Lung (tissue), 12 donors: ENCODE data around the gene GNG7. TPM values are rescaled to one million over a fixed set of nuclear protein-coding genes. Genes with fewer than 3 reads are reported as not detected.

Source experiments
- ATAC-seq: fragments of 200-7000 bp; cut with Tn5 transposase; one replicate; pipeline ENCODE4 v1.9.1; 2020; ENCODE audit warnings: moderate number of reproducible peaks; ENCODE audit not compliant: insufficient read depth, low FRiP score
- DNase-seq, 3 donors: peaks; one replicate each; pipeline ENCODE4 v3.0.0-alpha.2; 2013 to 2017
- H3K27ac ChIP-seq, 2 donors: one replicate each; pipeline ENCODE4 v1.5.1; 2013; ENCODE audit warnings: mild to moderate bottlenecking in 2 of 2, moderate library complexity in 2 of 2, control low read depth in 1 of 2, inconsistent platforms in 1 of 2, low read depth in 1 of 2, low read length in 1 of 2
- H3K27me3 ChIP-seq, 3 donors: one replicate each; pipeline ENCODE4 v1.5.1; 2013; ENCODE audit warnings: low read length in 2 of 3; ENCODE audit not compliant: control insufficient read depth in 3 of 3, insufficient read depth in 3 of 3
- H3K36me3 ChIP-seq, 4 donors: one replicate each; pipeline ENCODE4 v1.5.1; 2013; ENCODE audit warnings: low read length in 4 of 4, mild to moderate bottlenecking in 1 of 4, moderate library complexity in 1 of 4; ENCODE audit not compliant: control insufficient read depth in 4 of 4, insufficient read depth in 4 of 4
- H3K4me1 ChIP-seq, 5 donors: one replicate each; pipeline ENCODE4 v1.5.1; 2013; ENCODE audit warnings: low read length in 5 of 5, mild to moderate bottlenecking in 2 of 5, moderate library complexity in 1 of 5; ENCODE audit not compliant: control insufficient read depth in 5 of 5, insufficient read depth in 5 of 5
- H3K4me3 ChIP-seq: one replicate; pipeline ENCODE4 v1.5.1; 2013; ENCODE audit warnings: mild to moderate bottlenecking, control low read depth, moderate library complexity
- H3K9ac ChIP-seq, 2 donors: one replicate each; pipeline ENCODE4 v1.5.1; 2013; ENCODE audit warnings: low read length in 2 of 2, control low read depth in 1 of 2; ENCODE audit not compliant: insufficient read depth in 1 of 2
- H3K9me3 ChIP-seq, 4 donors: one replicate each; pipeline ENCODE4 v1.5.1; 2013; ENCODE audit warnings: low read length in 3 of 4, mild to moderate bottlenecking in 1 of 4, moderate library complexity in 1 of 4; ENCODE audit not compliant: control insufficient read depth in 4 of 4, insufficient read depth in 3 of 4
- WGBS, 2 donors: extraction: QIAGEN DNeasy Blood & Tissue Kit; methylation state at CpG; one replicate each; pipeline ENCODE4 v1.1.7; 2013; 5-methylcytosine and 5-hydroxymethylcytosine counted together
- polyA plus RNA-seq, 2 donors: library from polyadenylated mRNA; stranded (reverse); fragments of 200-250 nt; gene quantifications; one replicate each; pipeline ENCODE4 v1.2.1, GENCODE V29; 2013
- total RNA-seq, 2 donors: library from RNA; depleted of rRNA in 1 of 2; stranded (reverse); fragments of >200 nt in 1 of 2; gene quantifications; one replicate each; pipeline ENCODE4 v1.2.1, GENCODE V29; 2014 to 2021
- TF ChIP-seq, protein P1 (sequence below): IDR thresholded peaks from 2 replicates; pipeline ENCODE4 v1.5.1; 2012; ENCODE audit warnings: mild to moderate bottlenecking; ENCODE audit errors: control extremely low read depth, extremely low read depth
- donor health status: control.
- donor health status: control.
- donor health status: Bipolar disorder and iron deficiency.
- donor health status: healthy.
- donor health status: DM: yes; HTN: yes; CAD: no.

GNG7 gene
- total and polyA plus RNA-seq, 4 donors = 1.6 to 4.5 (median 2.8) TPM

GRCh38 chr19:2529473-2529918, 173.0 kb downstream of the GNG7 start:
- Histone ChIP-seq H3K36me3 (no peaks in the 10 kb centered on the region), H3K9ac (no peak overlapping the region), H3K27ac (no peak overlapping the region), H3K4me3 (no peak overlapping the region), H3K9me3 (no peaks in the 10 kb centered on the region), H3K27me3 (no peaks in the 10 kb centered on the region), H3K4me1 (peaks cover 0 to 8% (median 0%) of the 10 kb centered on the region in 5 donors)
- WGBS, 2 donors = 80 to 85% methylated on average over 9 of the region's 9 CpGs
- DNase-seq = no peak
- TF ChIP-seq, protein P1, sequence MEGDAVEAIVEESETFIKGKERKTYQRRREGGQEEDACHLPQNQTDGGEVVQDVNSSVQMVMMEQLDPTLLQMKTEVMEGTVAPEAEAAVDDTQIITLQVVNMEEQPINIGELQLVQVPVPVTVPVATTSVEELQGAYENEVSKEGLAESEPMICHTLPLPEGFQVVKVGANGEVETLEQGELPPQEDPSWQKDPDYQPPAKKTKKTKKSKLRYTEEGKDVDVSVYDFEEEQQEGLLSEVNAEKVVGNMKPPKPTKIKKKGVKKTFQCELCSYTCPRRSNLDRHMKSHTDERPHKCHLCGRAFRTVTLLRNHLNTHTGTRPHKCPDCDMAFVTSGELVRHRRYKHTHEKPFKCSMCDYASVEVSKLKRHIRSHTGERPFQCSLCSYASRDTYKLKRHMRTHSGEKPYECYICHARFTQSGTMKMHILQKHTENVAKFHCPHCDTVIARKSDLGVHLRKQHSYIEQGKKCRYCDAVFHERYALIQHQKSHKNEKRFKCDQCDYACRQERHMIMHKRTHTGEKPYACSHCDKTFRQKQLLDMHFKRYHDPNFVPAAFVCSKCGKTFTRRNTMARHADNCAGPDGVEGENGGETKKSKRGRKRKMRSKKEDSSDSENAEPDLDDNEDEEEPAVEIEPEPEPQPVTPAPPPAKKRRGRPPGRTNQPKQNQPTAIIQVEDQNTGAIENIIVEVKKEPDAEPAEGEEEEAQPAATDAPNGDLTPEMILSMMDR = no peak
- ATAC-seq = peak; percentile 54

DNA sequence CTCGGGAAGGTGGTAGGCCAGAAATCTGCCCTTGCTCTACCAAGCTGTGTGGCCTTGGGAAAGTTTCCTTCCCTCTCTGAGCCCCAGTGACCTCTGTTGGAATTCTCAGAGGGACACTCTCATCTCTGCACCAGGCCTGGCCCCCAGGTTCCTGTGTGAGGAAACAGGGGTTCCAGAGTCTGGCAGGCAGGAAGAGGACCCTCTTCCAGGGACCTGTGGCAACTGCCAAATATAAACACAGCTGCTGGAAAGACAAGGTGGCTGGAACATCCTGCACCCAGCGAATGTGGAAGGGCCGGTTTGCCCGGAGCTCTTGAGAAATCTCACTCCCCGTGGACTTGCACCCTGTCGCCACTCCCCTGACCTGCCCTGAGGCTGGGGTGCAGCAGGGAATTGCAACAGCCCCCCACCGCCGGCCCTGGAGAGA, 173.8 kb downstream of the GNG7 start:
- Histone ChIP-seq H3K4me3 (no peak overlapping the region), H3K36me3 (no peaks in the 10 kb centered on the region), H3K9me3 (no peaks in the 10 kb centered on the region), H3K9ac (no peak overlapping the region), H3K27ac (no peak overlapping the region), H3K4me1 (peaks cover 0 to 8% (median 0%) of the 10 kb centered on the region in 5 donors), H3K27me3 (no peaks in the 10 kb centered on the region)
- TF ChIP-seq, protein P1 = no peak
- 32 to 46% methylated on average over 8 of the region's 8 CpGs for WGBS, 2 donors
- DNase-seq (no peak), ATAC-seq (no peak)

DNA sequence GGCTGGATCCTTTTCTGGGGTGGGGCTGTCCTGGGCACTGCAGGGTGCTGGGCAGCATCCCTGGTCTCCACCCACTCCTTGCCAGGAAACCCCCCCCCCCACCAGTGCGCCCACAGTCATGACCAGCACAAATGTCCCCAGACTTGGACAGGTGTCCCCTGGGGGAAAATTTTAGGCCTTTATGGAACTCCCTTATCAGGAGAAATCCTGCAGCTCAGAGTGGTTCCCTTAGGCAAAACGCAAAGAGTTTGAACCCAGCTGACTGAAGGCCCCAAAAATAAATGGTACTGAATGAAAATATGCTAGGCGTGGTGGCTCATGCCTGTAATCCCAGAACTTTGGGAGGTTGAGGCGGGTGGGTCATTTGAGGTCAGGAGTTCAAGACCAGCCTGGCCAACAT, 174.8 kb downstream of the GNG7 start:
- peaks cover 0 to 10% (median 0%) of the 10 kb centered on the region in 5 donors for H3K4me1 ChIP-seq
- ATAC-seq = no peak
- no peak for DNase-seq
- WGBS, 2 donors = 91 to 95% methylated on average over 4 of the region's 4 CpGs
- H3K27ac ChIP-seq = no peak overlapping the region
- no peak overlapping the region for H3K9ac ChIP-seq
- TF ChIP-seq, protein P1 = no peak
- H3K36me3 ChIP-seq = no peaks in the 10 kb centered on the region
- H3K27me3 ChIP-seq = no peaks in the 10 kb centered on the region
- H3K4me3 ChIP-seq = no peak overlapping the region
- H3K9me3 ChIP-seq = no peaks in the 10 kb centered on the region

DNA sequence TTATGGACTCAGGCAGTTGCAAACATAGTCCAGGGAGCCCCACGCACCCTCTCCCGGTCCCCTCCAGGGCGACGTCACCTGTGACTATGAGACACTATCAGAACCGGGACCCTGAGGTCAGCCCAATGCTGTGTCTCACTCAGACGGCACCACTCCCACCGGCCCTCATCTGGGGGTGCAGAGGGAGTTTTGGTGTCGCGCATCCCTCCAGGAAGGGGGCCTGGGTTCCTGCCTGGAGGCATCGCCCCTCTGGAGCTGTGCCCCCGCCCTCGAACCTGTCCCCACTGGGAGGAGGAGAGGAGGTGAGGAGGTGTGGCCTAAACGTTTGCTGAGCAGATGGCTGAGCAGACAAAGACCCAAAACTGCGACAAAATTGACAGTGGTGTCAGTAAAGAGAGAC, 175.3 kb downstream of the GNG7 start:
- Histone ChIP-seq H3K9me3 (no peaks in the 10 kb centered on the region), H3K4me3 (no peak overlapping the region), H3K4me1 (peaks cover 0 to 10% (median 0%) of the 10 kb centered on the region in 5 donors), H3K36me3 (no peaks in the 10 kb centered on the region), H3K27ac (no peak overlapping the region), H3K9ac (no peak overlapping the region), H3K27me3 (no peaks in the 10 kb centered on the region)
- DNase-seq (no peak), ATAC-seq (no peak)
- TF ChIP-seq, protein P1 = no peak
- WGBS, 2 donors = 90 to 94% methylated on average over 13 to 14 of the region's 14 CpGs
